ENCODE data around the gene NUMA1.

The NUMA1 gene

GRCh38 chr11:72091292-72091691 lies 10.9 kb upstream of the NUMA1 start:
- Mint-ChIP-seq H3K4me1 (peaks cover 6% of the 10 kb centered on the region), H3K27me3 (ENCODE audit: low read depth) (no peaks in the 10 kb centered on the region), H3K9me3 (no peaks in the 10 kb centered on the region), H3K27ac (peak overlapping the region; percentile 9 to 46 (median 11)), H3K36me3 (ENCODE audit: low read depth) (peaks cover 23% of the 10 kb centered on the region), H3K4me3 (no peak overlapping the region)
- peak; percentile 73 to 85 (median 84) for TF ChIP-seq CTCF (IDR thresholded peaks at IDR 0.05; ENCODE audit: unreplicated experiment in 3 of 3)

- no peak for TF ChIP-seq CTCF (IDR thresholded peaks at IDR 0.05; ENCODE audit: unreplicated experiment in 3 of 3)
- Mint-ChIP-seq H3K4me1 (peaks cover 20% of the 10 kb centered on the region), H3K9me3 (no peaks in the 10 kb centered on the region), H3K36me3 (ENCODE audit: low read depth) (peaks cover 12% of the 10 kb centered on the region), H3K27me3 (ENCODE audit: low read depth) (no peaks in the 10 kb centered on the region), H3K27ac (no peak overlapping the region), H3K4me3 (no peak overlapping the region)
Observed at GRCh38 chr11:72088076-72088808, 7.9 kb upstream of the NUMA1 start.

- Mint-ChIP-seq H3K9me3 (no peaks in the 10 kb centered on the region), H3K27ac (peak overlapping the region in 2 of 3 experiments; percentile 52 to 64), H3K27me3 (ENCODE audit: low read depth) (no peaks in the 10 kb centered on the region), H3K4me1 (peaks cover 17% of the 10 kb centered on the region), H3K36me3 (ENCODE audit: low read depth) (peaks cover 12% of the 10 kb centered on the region), H3K4me3 (peak overlapping the region in 1 of 3 experiments; percentile 24)
- no peak for TF ChIP-seq CTCF (IDR thresholded peaks at IDR 0.05; ENCODE audit: unreplicated experiment in 3 of 3)
Observed at GRCh38 chr11:72085621-72086351, 5.4 kb upstream of the NUMA1 start.

GRCh38 chr11:72084965-72085364 lies 4.6 kb upstream of the NUMA1 start:
- no peaks in the 10 kb centered on the region for H3K27me3 Mint-ChIP-seq (ENCODE audit: low read depth)
- peaks cover 11% of the 10 kb centered on the region for H3K36me3 Mint-ChIP-seq (ENCODE audit: low read depth)
- no peak overlapping the region for H3K27ac Mint-ChIP-seq
- peaks cover 21% of the 10 kb centered on the region for H3K4me1 Mint-ChIP-seq
- no peak overlapping the region for H3K4me3 Mint-ChIP-seq
- TF ChIP-seq CTCF (IDR thresholded peaks at IDR 0.05; ENCODE audit: unreplicated experiment in 3 of 3): no peak
- H3K9me3 Mint-ChIP-seq: no peaks in the 10 kb centered on the region

DNA sequence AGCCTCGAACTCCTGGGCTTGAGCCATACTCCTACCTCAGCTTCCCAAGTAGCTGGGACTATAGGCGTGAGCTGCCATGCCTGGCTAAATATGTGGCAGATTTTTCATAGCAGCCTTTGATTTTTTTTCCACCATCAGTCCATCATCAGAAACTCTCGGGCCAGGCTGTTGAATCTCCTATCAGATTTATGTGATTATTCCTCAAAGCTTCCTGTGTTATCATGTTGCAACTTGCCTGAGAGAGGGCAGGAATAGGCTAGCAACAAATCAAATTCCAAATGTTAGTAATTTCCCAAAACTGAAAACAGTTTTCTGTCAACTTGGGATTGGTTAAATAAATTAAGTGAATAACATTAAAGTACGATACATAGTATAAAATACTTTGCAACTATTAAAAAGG lies 3.7 kb upstream of the NUMA1 start:
- no peak overlapping the region for H3K4me3 Mint-ChIP-seq
- peaks cover 21% of the 10 kb centered on the region for H3K4me1 Mint-ChIP-seq
- no peaks in the 10 kb centered on the region for H3K9me3 Mint-ChIP-seq
- peaks cover 9% of the 10 kb centered on the region for H3K36me3 Mint-ChIP-seq (ENCODE audit: low read depth)
- no peaks in the 10 kb centered on the region for H3K27me3 Mint-ChIP-seq (ENCODE audit: low read depth)
- TF ChIP-seq CTCF (IDR thresholded peaks at IDR 0.05; ENCODE audit: unreplicated experiment in 3 of 3): no peak
- H3K27ac Mint-ChIP-seq: no peak overlapping the region
